WTC11 (cell line): Measurements from ENCODE around the gene P4HB. TPM values are rescaled to one million over a fixed set of nuclear protein-coding genes. Genes with fewer than 3 reads are reported as not detected.

ENCODE experiments used
- AR ChIP-seq: fragments of 250-450 bp; sonication (Bioruptor Pico); IDR thresholded peaks from 2 replicates; pipeline ENCODE4 v1.9.0; 2021; ENCODE audit warnings: mild to moderate bottlenecking
- ATF1 ChIP-seq: sonication (generic); formaldehyde crosslinking; IDR thresholded peaks from 2 replicates; pipeline ENCODE4 v1.8.1; 2023; ENCODE audit warnings: mild to moderate bottlenecking, moderate library complexity, missing genetic modification reagents
- ATF2 ChIP-seq: sonication (generic); formaldehyde crosslinking; IDR thresholded peaks from 2 replicates; pipeline ENCODE4 v1.8.1; 2022; ENCODE audit warnings: low read depth, missing genetic modification reagents, borderline replicate concordance
- CBFB ChIP-seq: sonication (generic); formaldehyde crosslinking; IDR thresholded peaks from 2 replicates; pipeline ENCODE4 v1.8.1; 2022; ENCODE audit warnings: mild to moderate bottlenecking, low read depth, missing genetic modification reagents
- CTCF ChIP-seq: fragments of 200-600 bp; IDR thresholded peaks from 2 replicates; pipeline ENCODE4 v1.8.0; 2022; ENCODE audit warnings: antibody characterized with exemption
- E2F1 ChIP-seq: sonication (generic); formaldehyde crosslinking; IDR thresholded peaks from 2 replicates; pipeline ENCODE4 v1.8.0; 2022; ENCODE audit warnings: mild to moderate bottlenecking, missing genetic modification reagents
- E2F4 ChIP-seq: sonication (generic); formaldehyde crosslinking; IDR thresholded peaks from 2 replicates; pipeline ENCODE4 v1.8.1; 2022; ENCODE audit warnings: low read depth, mild to moderate bottlenecking, moderate library complexity, missing genetic modification reagents, borderline replicate concordance
- FOXP1 ChIP-seq: sonication (generic); formaldehyde crosslinking; IDR thresholded peaks from 2 replicates; pipeline ENCODE4 v1.8.0; 2022; ENCODE audit warnings: missing genetic modification reagents, mild to moderate bottlenecking, moderate library complexity, borderline replicate concordance
- HMGXB4 ChIP-seq: sonication (generic); formaldehyde crosslinking; IDR thresholded peaks from 2 replicates; pipeline ENCODE4 v1.8.1; 2023; ENCODE audit warnings: mild to moderate bottlenecking, moderate library complexity, missing genetic modification reagents
- JUN ChIP-seq: sonication (generic); formaldehyde crosslinking; IDR thresholded peaks from 2 replicates; pipeline ENCODE4 v1.8.0; 2023; ENCODE audit warnings: mild to moderate bottlenecking, missing genetic modification reagents
- MXD4 ChIP-seq: fragments of 250-450 bp; sonication (Bioruptor Pico); IDR thresholded peaks from 2 replicates; pipeline ENCODE4 v1.8.0; 2021; ENCODE audit warnings: mild to moderate bottlenecking, moderate library complexity, borderline replicate concordance
- NR3C1 ChIP-seq: sonication (generic); formaldehyde crosslinking; conservative IDR thresholded peaks from 2 replicates; pipeline ENCODE4 v1.8.1; 2023; ENCODE audit warnings: low read depth, mild to moderate bottlenecking, missing genetic modification reagents
- OVOL2 ChIP-seq: fragments of 250-450 bp; sonication (Bioruptor Pico); IDR thresholded peaks from 2 replicates; pipeline ENCODE4 v1.9.0; 2021; ENCODE audit warnings: mild to moderate bottlenecking, borderline replicate concordance
- PRRX2 ChIP-seq: fragments of 250-450 bp; sonication (Bioruptor Pico); IDR thresholded peaks from 2 replicates; pipeline ENCODE4 v1.8.0; 2021; ENCODE audit warnings: mild to moderate bottlenecking
- RORB ChIP-seq: fragments of 250-450 bp; sonication (Bioruptor Pico); IDR thresholded peaks from 2 replicates; pipeline ENCODE4 v1.9.0; 2021; ENCODE audit warnings: mild to moderate bottlenecking
- SMAD4 ChIP-seq: sonication (generic); formaldehyde crosslinking; IDR thresholded peaks from 2 replicates; pipeline ENCODE4 v1.8.0; 2022; ENCODE audit warnings: mild to moderate bottlenecking, missing genetic modification reagents
- TCF7 ChIP-seq: sonication (generic); formaldehyde crosslinking; IDR thresholded peaks from 2 replicates; pipeline ENCODE4 v1.8.0; 2022; ENCODE audit warnings: mild to moderate bottlenecking, low read depth, missing genetic modification reagents, moderate library complexity
- ZMAT4 ChIP-seq: fragments of 250-450 bp; sonication (Bioruptor Pico); IDR thresholded peaks from 2 replicates; pipeline ENCODE4 v1.9.0; 2021; ENCODE audit warnings: mild to moderate bottlenecking
- ZNF232 ChIP-seq: sonication (generic); formaldehyde crosslinking; IDR thresholded peaks from 2 replicates; pipeline ENCODE4 v1.8.0; 2022; ENCODE audit warnings: mild to moderate bottlenecking, missing genetic modification reagents
- ZNF281 ChIP-seq: sonication (generic); formaldehyde crosslinking; IDR thresholded peaks from 2 replicates; pipeline ENCODE4 v1.8.0; 2023; ENCODE audit warnings: mild to moderate bottlenecking, missing genetic modification reagents
- ZNF512 ChIP-seq: sonication (generic); formaldehyde crosslinking; IDR thresholded peaks from 2 replicates; pipeline ENCODE4 v1.8.1; 2022; ENCODE audit warnings: missing genetic modification reagents, borderline replicate concordance
- ZNF671 ChIP-seq: fragments of 250-450 bp; sonication (Bioruptor Pico); IDR thresholded peaks from 2 replicates; pipeline ENCODE4 v1.8.0; 2021; ENCODE audit warnings: mild to moderate bottlenecking
- total RNA-seq: library from RNA; stranded (reverse); gene quantifications from 3 replicates; pipeline ENCODE4 v1.2.3, GENCODE V29; 2021

P4HB gene
- total RNA-seq, 1 experiment from 2014 or later: 380 TPM

GRCh38 chr17:81869221-81870130 lies 9.1 kb upstream of the P4HB start (continued):
- no peak; the same call in 1 of the 2 replicates for TF ChIP-seq AR (CRISPR knock-in tag)
- 0 out of 2 replicates have a peak, but pooled peaks have one; percentile 9 for TF ChIP-seq ZNF281
- TF ChIP-seq ZMAT4 (CRISPR knock-in tag): no peak
- 0 out of 2 replicates have a peak, but pooled peaks have one; percentile 25 for TF ChIP-seq CBFB (CRISPR knock-in tag)
- TF ChIP-seq CTCF: peak; percentile 99
- peak; percentile 43; the same call in 1 of the 2 replicates for TF ChIP-seq FOXP1
- 0 out of 2 replicates have a peak, but pooled peaks have one; percentile 33 for TF ChIP-seq E2F1 (CRISPR knock-in tag)
- TF ChIP-seq TCF7 (CRISPR knock-in tag): no peak
- TF ChIP-seq JUN: no peak
- no peak for TF ChIP-seq ZNF512 (CRISPR knock-in tag)
- 0 out of 2 replicates have a peak, but pooled peaks have one; percentile 64 for TF ChIP-seq ATF1
- peak; percentile 90; the same call in 1 of the 2 replicates for TF ChIP-seq HMGXB4
- TF ChIP-seq SMAD4: no peak
- TF ChIP-seq ZNF232 (CRISPR knock-in tag): no peak
- TF ChIP-seq OVOL2: no peak
- no peak for TF ChIP-seq ZNF671
- no peak for TF ChIP-seq ATF2
- TF ChIP-seq MXD4 (CRISPR knock-in tag): no peak
- no peak for TF ChIP-seq E2F4
- TF ChIP-seq RORB (CRISPR knock-in tag): no peak
- no peak for TF ChIP-seq NR3C1 (CRISPR knock-in tag)
- 0 out of 2 replicates have a peak, but pooled peaks have one; percentile 42 for TF ChIP-seq PRRX2
